Activated CD8-positive, alpha-beta memory T cell treated with anti-CD3 and anti-CD28 coated beads for 36 hours (primary cell): ENCODE results near the gene FMNL3. TPM values are rescaled to one million over a fixed set of nuclear protein-coding genes. Genes with fewer than 3 reads are reported as not detected.
"Not testable (repeated sequence)": the region's sequence is repeated elsewhere in the genome, so short reads cannot be mapped to it uniquely, and the experiment has no call there.

Experiments used
- CTCF ChIA-PET: fragments of 350-600 bp; sonication (Branson Sonifier 250); formaldehyde crosslinking; loops from one replicate; lab custom pipeline; 2021; ENCODE audit warnings: antibody characterized with exemption; lab: Charles Lee
- POLR2A ChIA-PET: fragments of 350-600 bp; sonication (Branson Sonifier 250); formaldehyde crosslinking; loops from one replicate; lab custom pipeline; 2021; ENCODE audit warnings: antibody characterized with exemption; lab: Charles Lee
- total RNA-seq, 2 experiments: library from RNA; stranded (reverse); gene quantifications; one replicate each; pipeline ENCODE4 v1.2.3, GENCODE V29; 2021

FMNL3 gene
- total RNA-seq, result 10 to 100 TPM; 32.8 to 34.2 TPM

GRCh38 chr12:49707128-49707811 lies at the start of gene FMNL3:
Gene FMNL3, minus strand, starts transcription at chr12:49707405. Its CDS starts 225 bp downstream, at chr12:49707180.
- CTCF ChIA-PET, result interaction anchor here (0.7 to 12.1 kb wide), 12 partner anchors 8 to 82 kb away, joined by 3 to 145 read pairs (median 4); partner anchors contain the start of gene TMBIM6
- POLR2A ChIA-PET, result interaction anchor here (0.5 to 0.9 kb wide), 4 partner anchors 14 to 946 kb away, joined by 3 to 4 read pairs (median 3); no protein-coding TSS in a partner anchor

- POLR2A ChIA-PET, result interaction anchor here (0.6 to 1.6 kb wide), 2 partner anchors 9 to 10 kb away, joined by 5 to 8 read pairs; partner anchors contain the start of gene TMBIM6
These were observed 43.8 kb upstream of the FMNL3 start for GRCh38 chr12:49750996-49751393.

GRCh38 chr12:49750027-49750995 lies 43.1 kb upstream of the FMNL3 start:
- ChIA-PET CTCF (interaction anchor here (1.6 kb wide), 1 partner anchor 9 kb away, joined by 12 read pairs; the partner anchor contains the start of gene TMBIM6), POLR2A (interaction anchor here (1.3 to 1.6 kb wide), 2 partner anchors 9 to 12 kb away, joined by 5 to 8 read pairs; partner anchors contain the start of gene TMBIM6)

More at GRCh38 chr12:49750996-49751393, 43.8 kb upstream of the FMNL3 start:
- CTCF ChIA-PET, result interaction anchor here (0.6 to 1.6 kb wide), 3 partner anchors 10 to 87 kb away, joined by 4 to 12 read pairs (median 6); partner anchors contain the start of gene TMBIM6

- CTCF ChIA-PET, result interaction anchor here (0.6 to 1.3 kb wide), 4 partner anchors 9 to 104 kb away, joined by 3 to 4 read pairs (median 4); no protein-coding TSS in a partner anchor
- POLR2A ChIA-PET, result no interaction called here
These were observed 41.6 kb upstream of the FMNL3 start for GRCh38 chr12:49748800-49749199.

GRCh38 chr12:49748306-49748705 lies 41.1 kb upstream of the FMNL3 start:
- ChIA-PET CTCF (interaction anchor here (0.6 to 2.5 kb wide), 5 partner anchors 10 to 103 kb away, joined by 3 to 10 read pairs (median 4); no protein-coding TSS in a partner anchor), POLR2A (no interaction called here)

GRCh38 chr12:49744363-49744885 lies 37.2 kb upstream of the FMNL3 start:
- ChIA-PET CTCF (interaction anchor here (1.2 to 1.4 kb wide), 3 partner anchors 13 to 108 kb away, joined by 3 to 7 read pairs (median 3); no protein-coding TSS in a partner anchor), POLR2A (interaction anchor here (0.6 kb wide), 1 partner anchor 312 kb away, joined by 3 read pairs; no protein-coding TSS in a partner anchor)

GRCh38 chr12:49741882-49742620 lies 34.8 kb upstream of the FMNL3 start:
- CTCF ChIA-PET, result interaction anchor here (0.6 to 2.5 kb wide), 33 partner anchors 8 to 611 kb away, joined by 3 to 37 read pairs (median 5); partner anchors contain the start of genes BCDIN3D, MCRS1 and PRPF40B
- POLR2A ChIA-PET, result interaction anchor here (0.6 to 1.9 kb wide), 20 partner anchors 8 to 375 kb away, joined by 3 to 10 read pairs (median 5); partner anchors contain the start of genes BCDIN3D, NCKAP5L, PRPF40B and SPATS2

- POLR2A ChIA-PET, result interaction anchor here (0.6 to 1.9 kb wide), 25 partner anchors 9 to 1064 kb away, joined by 3 to 10 read pairs (median 5); partner anchors contain the start of genes BCDIN3D, NCKAP5L, PRPF40B and SPATS2
- CTCF ChIA-PET, result interaction anchor here (0.6 to 2.5 kb wide), 40 partner anchors 9 to 611 kb away, joined by 3 to 37 read pairs (median 4); partner anchors contain the start of genes BCDIN3D, MCRS1 and PRPF40B
These were observed 34.0 kb upstream of the FMNL3 start, which contains the start of gene TMBIM6 for GRCh38 chr12:49740930-49741881. Gene TMBIM6, plus strand, starts transcription at chr12:49741557. Its CDS starts 10,937 bp downstream, at chr12:49752494.

GRCh38 chr12:49740277-49740676 lies 33.1 kb upstream of the FMNL3 start:
- CTCF ChIA-PET, result interaction anchor here (0.7 to 2.5 kb wide), 12 partner anchors 10 to 173 kb away, joined by 3 to 37 read pairs (median 7); partner anchors contain the start of gene MCRS1
- POLR2A ChIA-PET, result interaction anchor here (0.6 to 1.4 kb wide), 5 partner anchors 73 to 1063 kb away, joined by 3 to 7 read pairs (median 3); no protein-coding TSS in a partner anchor

- POLR2A ChIA-PET, result not testable (repeated sequence)
- CTCF ChIA-PET, result interaction anchor here (2.9 kb wide), 1 partner anchor 40 kb away, joined by 9 read pairs; no protein-coding TSS in a partner anchor
These were observed 31.5 kb upstream of the FMNL3 start for GRCh38 chr12:49738721-49739120.

- POLR2A ChIA-PET, CTCF ChIA-PET: not testable (repeated sequence)
These were observed 27.7 kb upstream of the FMNL3 start for GRCh38 chr12:49734900-49735299.

GRCh38 chr12:49733219-49734017 lies 26.2 kb upstream of the FMNL3 start:
- POLR2A ChIA-PET, result no interaction called here
- CTCF ChIA-PET, result interaction anchor here (0.7 kb wide), 1 partner anchor 91 kb away, joined by 3 read pairs; no protein-coding TSS in a partner anchor

GRCh38 chr12:49730568-49731101 lies 23.4 kb upstream of the FMNL3 start:
- ChIA-PET POLR2A (no interaction called here), CTCF (no interaction called here)

- ChIA-PET CTCF (no interaction called here), POLR2A (no interaction called here)
These were observed 22.8 kb upstream of the FMNL3 start for GRCh38 chr12:49730050-49730449.

GRCh38 chr12:49728446-49728845 lies 21.2 kb upstream of the FMNL3 start:
- POLR2A ChIA-PET, result no interaction called here
- CTCF ChIA-PET, result no interaction called here
